Pancreas (tissue), 10 donors: ENCODE measurements around the gene S100A13. TPM values are rescaled to one million over a fixed set of nuclear protein-coding genes. Genes with fewer than 3 reads are reported as not detected.

Source experiments
- ATAC-seq, 4 donors: fragments of 200-7000 bp; cut with Tn5 transposase; one replicate each; pipeline versions ENCODE4 v1.8.0 to v1.9.1; 2020; ENCODE audit warnings: mild to moderate bottlenecking in 4 of 4, moderate library complexity in 4 of 4
- DNase-seq, 6 donors: peaks; one replicate each; pipeline ENCODE4 v3.0.0-alpha.2; 2020
- FAIRE-seq: peaks from 2 replicates; lab custom pipeline; 2012; peaks lifted over from hg19 to GRCh38; lab: Jason Lieb, UNC
- H3K27ac ChIP-seq, 4 donors: fragments of 200-600 bp; sonication (generic); 1 replicate in 3 of 4; 2 replicates in 1 of 4; pipeline versions ENCODE4 v1.5.0 to v1.8.0; 2020
- H3K27me3 ChIP-seq, 4 donors: fragments of 200-600 bp; one replicate each; pipeline ENCODE4 v1.8.0; 2021
- H3K36me3 ChIP-seq, 3 donors: fragments of 200-600 bp; sonication (generic) in 1 of 3; one replicate each; pipeline versions ENCODE4 v1.5.0 to v1.8.0; 2020 to 2021
- H3K4me1 ChIP-seq, 3 donors: fragments of 200-600 bp; one replicate each; pipeline ENCODE4 v1.8.0; 2021
- H3K4me3 ChIP-seq, 4 donors: fragments of 200-600 bp; sonication (generic) in 2 of 4; one replicate each; pipeline versions ENCODE4 v1.5.0 to v1.8.0; 2020 to 2021
- H3K9me3 ChIP-seq, 4 donors: fragments of 200-600 bp; one replicate each; pipeline ENCODE4 v1.8.0; 2021
- WGBS, 2 donors: extraction: QIAGEN DNeasy Blood & Tissue Kit; methylation state at CpG; one replicate each; pipeline ENCODE4 v1.1.7; 2013; 5-methylcytosine and 5-hydroxymethylcytosine counted together
- intact Hi-C, 3 donors: fragments of 100-400 bp; cut with DNase I; formaldehyde crosslinking; loops; one replicate each; pipeline versions ENCODE4 v1.11.1 to v1.14.2; 2022
- polyA plus RNA-seq, 2 donors: library from polyadenylated mRNA; stranded (reverse); fragments of 200-250 nt; gene quantifications; one replicate each; pipeline ENCODE4 v1.2.3, GENCODE V29; 2013
- total RNA-seq, 6 donors: library from RNA; stranded (reverse); fragmentation: NEBNext Ultra II Directional in 4 of 6; extraction: Animal tissue kit (Norgen Biotek cat#: 25700) in 4 of 6; gene quantifications; one replicate each; pipeline versions ENCODE4 v1.2.1 to v1.2.4, GENCODE V29; 2021 to 2023
- TF ChIP-seq, protein P1 (sequence below), 4 donors: fragments of 200-600 bp; sonication (generic) in 3 of 4; IDR thresholded peaks; one replicate each; pipeline versions ENCODE4 v1.5.0 to v1.8.0; 2021; ENCODE audit warnings: antibody characterized with exemption in 4 of 4
- donor health status: healthy with polysubstance abuse.
- donor health status: DM: no; HTN: no; CAD: no; lungs with moderate emphysema.
- donor health status: DM: no; HTN: no; CAD: no.
- donor health status: control.
- donor health status: control.
- donor health status: Bipolar disorder and iron deficiency.
- donor health status: DM: yes; HTN: yes; CAD: no.
- donor health status: DM: no; HTN: no; CAD: no.
- donor health status: DM: no; HTN: no; CAD: no.
- donor health status: DM: yes; HTN: yes; CAD: no.

Gene S100A13
- total and polyA plus RNA-seq, 8 donors = 22.0 to 125 (median 39.5) TPM

DNA sequence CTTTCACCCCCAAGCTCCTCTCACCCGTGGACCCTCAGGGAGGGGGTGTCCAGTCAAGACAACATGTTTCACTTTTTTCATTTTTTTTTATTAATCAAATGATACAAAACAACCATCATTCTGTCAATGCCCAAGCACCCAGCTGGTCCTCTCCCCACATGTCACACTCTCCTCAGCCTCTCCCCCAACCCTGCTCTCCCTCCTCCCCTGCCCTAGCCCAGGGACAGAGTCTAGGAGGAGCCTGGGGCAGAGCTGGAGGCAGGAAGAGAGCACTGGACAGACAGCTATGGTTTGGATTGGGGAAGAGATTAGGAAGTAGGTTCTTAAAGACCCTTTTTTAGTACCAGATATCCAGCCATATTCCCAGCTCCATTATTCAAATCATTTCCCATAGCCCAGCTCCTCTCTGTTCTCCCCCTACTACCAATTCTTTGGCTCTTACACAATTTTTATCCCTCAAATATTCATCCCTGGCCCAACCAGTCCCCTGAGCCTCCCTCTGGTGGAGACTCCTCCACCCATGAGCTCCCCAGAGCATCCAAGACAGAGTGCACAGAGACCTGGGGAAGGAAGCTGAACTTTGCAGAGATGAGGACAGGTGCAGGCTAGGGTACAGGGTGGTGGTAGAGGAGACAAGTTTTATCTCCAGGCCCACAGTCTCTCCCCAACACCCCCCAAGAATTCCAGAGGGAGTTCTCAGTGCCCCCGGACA, 13.0 kb downstream of the S100A13 start:
- Histone ChIP-seq H3K27me3 (no peaks in the 10 kb centered on the region), H3K4me1 (peaks cover 0 to 2% (median 0%) of the 10 kb centered on the region in 3 donors), H3K27ac (no peak overlapping the region), H3K36me3 (no peaks in the 10 kb centered on the region), H3K9me3 (no peaks in the 10 kb centered on the region), H3K4me3 (no peak overlapping the region)
- TF ChIP-seq, protein P1, sequence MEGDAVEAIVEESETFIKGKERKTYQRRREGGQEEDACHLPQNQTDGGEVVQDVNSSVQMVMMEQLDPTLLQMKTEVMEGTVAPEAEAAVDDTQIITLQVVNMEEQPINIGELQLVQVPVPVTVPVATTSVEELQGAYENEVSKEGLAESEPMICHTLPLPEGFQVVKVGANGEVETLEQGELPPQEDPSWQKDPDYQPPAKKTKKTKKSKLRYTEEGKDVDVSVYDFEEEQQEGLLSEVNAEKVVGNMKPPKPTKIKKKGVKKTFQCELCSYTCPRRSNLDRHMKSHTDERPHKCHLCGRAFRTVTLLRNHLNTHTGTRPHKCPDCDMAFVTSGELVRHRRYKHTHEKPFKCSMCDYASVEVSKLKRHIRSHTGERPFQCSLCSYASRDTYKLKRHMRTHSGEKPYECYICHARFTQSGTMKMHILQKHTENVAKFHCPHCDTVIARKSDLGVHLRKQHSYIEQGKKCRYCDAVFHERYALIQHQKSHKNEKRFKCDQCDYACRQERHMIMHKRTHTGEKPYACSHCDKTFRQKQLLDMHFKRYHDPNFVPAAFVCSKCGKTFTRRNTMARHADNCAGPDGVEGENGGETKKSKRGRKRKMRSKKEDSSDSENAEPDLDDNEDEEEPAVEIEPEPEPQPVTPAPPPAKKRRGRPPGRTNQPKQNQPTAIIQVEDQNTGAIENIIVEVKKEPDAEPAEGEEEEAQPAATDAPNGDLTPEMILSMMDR (IDR thresholded peaks at IDR 0.05) = no peak
- no peak for FAIRE-seq
- 67 to 79% methylated on average over 2 of the region's 2 CpGs for WGBS, 2 donors
- no peak for ATAC-seq
- no peak for DNase-seq
- intact Hi-C loops = no loop called here

DNA sequence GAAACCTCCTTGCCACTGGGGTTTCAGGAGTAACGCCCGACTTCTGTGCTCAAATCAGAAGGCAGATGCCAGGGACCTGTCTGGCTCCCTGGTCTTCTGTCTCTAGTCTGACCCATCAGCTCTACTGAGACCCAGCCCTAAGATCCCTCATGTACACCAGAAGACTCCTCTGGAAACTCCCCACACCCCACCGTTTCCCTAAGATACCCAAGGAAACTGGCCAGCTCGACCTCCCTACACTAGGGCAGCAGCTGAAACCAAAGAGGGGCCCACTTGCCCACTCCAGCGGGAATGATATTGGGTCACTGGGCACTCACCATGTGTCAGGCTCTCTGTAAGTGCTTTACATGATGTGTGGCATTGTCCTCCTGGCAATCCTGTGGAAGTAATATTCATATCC, 13.9 kb downstream of the S100A13 start:
- H3K27me3 ChIP-seq = no peaks in the 10 kb centered on the region
- peak overlapping the region in 1 of 4 donors; percentile 60 for H3K4me3 ChIP-seq
- peaks cover 0 to 2% (median 0%) of the 10 kb centered on the region in 3 donors for H3K4me1 ChIP-seq
- H3K36me3 ChIP-seq = no peaks in the 10 kb centered on the region
- intact Hi-C loops = no loop called here
- TF ChIP-seq, protein P1 (IDR thresholded peaks at IDR 0.05) = no peak
- WGBS, 2 donors = 67 to 69% methylated on average over 5 of the region's 5 CpGs
- ATAC-seq = no peak
- FAIRE-seq = no peak
- H3K27ac ChIP-seq = peak overlapping the region in 3 of 4 donors; percentile 35 to 83 (median 82)
- no peaks in the 10 kb centered on the region for H3K9me3 ChIP-seq
- DNase-seq = no peak

DNA sequence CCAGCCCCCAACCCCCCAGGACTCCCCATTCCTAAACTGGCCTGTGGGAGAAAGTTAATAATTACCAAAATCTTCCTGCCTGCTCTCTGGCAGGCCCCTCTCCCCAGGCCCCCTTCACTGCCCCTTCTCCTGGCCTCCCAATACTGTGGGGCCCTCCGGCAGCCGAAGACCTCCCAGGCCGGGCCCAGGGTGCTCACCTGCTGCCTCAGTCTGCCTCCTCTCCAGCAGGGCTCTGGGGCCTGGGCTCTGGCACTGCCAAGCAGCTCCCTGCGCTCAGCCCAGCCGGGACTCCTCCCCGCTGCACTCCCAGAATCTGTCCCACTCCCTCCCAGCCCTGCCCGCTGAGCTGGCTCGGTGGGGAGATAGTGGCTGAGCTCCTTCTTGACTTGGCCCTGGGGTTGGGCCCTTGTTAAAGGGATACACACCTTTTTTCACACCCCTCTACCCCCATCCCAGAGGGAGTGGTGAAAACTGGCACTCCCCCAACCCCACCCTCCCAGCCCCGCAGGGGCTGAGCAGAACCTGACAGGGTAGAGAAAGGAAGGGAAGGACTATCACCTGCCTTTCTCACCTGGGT, 14.5 kb downstream of the S100A13 start, which contains the start of gene S100A16:
S100A16 (minus strand) TSS at position 383 of the 577 bp plus-strand sequence. CDS start 4,986 bp downstream, outside the sequence.
- Histone ChIP-seq H3K36me3 (no peaks in the 10 kb centered on the region), H3K27ac (peak within 1 kb of the TSS; percentile 18 to 83 (median 58)), H3K4me3 (peak within 1 kb of the TSS; percentile 29 to 60 (median 34)), H3K4me1 (peaks cover 0 to 2% (median 0%) of the 10 kb centered on the region in 3 donors), H3K27me3 (no peaks in the 10 kb centered on the region), H3K9me3 (no peaks in the 10 kb centered on the region)
- FAIRE-seq (no peak), ATAC-seq (peak; percentile 81 to 86 (median 82)), DNase-seq (peak; percentile 75 to 93 (median 82))
- TF ChIP-seq, protein P1 (IDR thresholded peaks at IDR 0.05) = no peak
- WGBS, 2 donors = 6 to 22% methylated on average over 9 of the region's 9 CpGs
- intact Hi-C loops = no loop called here

DNA sequence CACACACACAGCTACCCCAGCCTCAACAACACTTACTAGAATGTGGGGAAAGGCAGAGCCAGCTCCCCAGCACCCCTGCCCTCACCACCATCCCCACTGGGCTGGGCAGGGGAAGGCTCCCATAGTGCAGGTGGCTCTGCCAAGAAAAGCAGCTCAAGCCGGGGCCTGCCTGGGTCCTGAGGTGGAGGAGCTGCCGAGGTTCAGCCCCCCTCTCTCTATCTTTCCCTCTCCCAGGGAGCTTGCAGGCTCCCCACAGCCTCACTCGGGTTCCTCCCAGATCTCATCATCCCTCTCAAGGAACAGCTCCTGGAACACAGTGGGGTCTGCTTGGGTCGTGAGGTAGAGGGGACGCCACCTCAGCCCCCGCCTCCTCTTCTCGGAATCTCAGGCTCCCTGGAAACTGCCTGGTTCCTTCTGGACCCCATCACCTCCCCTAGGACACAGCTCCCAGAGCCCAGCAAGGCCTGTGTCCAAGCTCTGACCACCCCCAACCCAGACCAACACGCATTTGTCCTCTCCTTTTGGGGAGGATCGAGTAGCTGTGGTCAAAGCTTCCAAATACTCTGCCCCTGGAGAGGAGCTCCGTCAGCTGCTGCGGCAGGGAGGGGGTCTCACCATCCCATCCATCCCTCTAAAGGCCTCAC, 15.1 kb downstream of the S100A13 start:
- H3K9me3 ChIP-seq = no peaks in the 10 kb centered on the region
- intact Hi-C loops = no loop called here
- H3K4me3 ChIP-seq = peak overlapping the region; percentile 29 to 60 (median 34)
- TF ChIP-seq, protein P1 (IDR thresholded peaks at IDR 0.05) = no peak
- peaks cover 0 to 5% (median 0%) of the 10 kb centered on the region in 3 donors for H3K36me3 ChIP-seq
- ATAC-seq = peak; percentile 14 to 32 (median 27)
- no peaks in the 10 kb centered on the region for H3K27me3 ChIP-seq
- DNase-seq = no peak
- no peak for FAIRE-seq
- peak overlapping the region; percentile 18 to 83 (median 58) for H3K27ac ChIP-seq
- peaks cover 0 to 2% (median 0%) of the 10 kb centered on the region in 3 donors for H3K4me1 ChIP-seq
- 20 to 31% methylated on average over 11 of the region's 11 CpGs for WGBS, 2 donors
